ENCODE data around the gene PCDHGA11. TPM values are rescaled to one million over a fixed set of nuclear protein-coding genes. Genes with fewer than 3 reads are reported as not detected.

PCDHGA11 gene
- total RNA-seq, 2 experiments from 2014 or later = 4.1 to 6.8 TPM

DNA sequence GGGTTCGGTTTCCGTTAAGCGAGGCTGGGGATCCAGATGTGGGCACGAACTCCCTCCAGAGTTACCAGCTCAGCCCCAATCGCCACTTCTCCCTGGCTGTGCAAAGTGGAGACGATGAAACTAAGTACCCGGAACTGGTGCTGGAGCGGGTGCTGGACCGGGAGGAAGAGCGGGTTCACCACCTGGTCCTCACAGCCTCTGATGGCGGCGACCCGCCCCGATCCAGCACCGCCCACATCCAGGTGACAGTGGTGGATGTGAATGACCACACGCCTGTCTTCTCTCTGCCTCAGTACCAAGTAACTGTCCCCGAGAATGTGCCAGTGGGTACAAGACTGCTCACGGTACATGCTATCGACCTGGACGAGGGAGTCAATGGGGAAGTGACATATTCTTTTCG lies 37.5 kb upstream of the PCDHGA11 start:
- Histone ChIP-seq H4K20me1 (ENCODE audit: insufficient read depth, low read length) (no peaks in the 10 kb centered on the region), H3K4me2 (ENCODE audit: low read length) (peak overlapping the region; percentile 61), H3K9me2 (ENCODE audit: insufficient read depth, low read length) (no peaks in the 10 kb centered on the region), H3K4me1 (ENCODE audit: insufficient read depth, low read length, poor library complexity, severe bottlenecking) (no peaks in the 10 kb centered on the region), H3K79me2 (ENCODE audit: insufficient read depth, low read depth, low read length) (no peaks in the 10 kb centered on the region), H3K4me3 (ENCODE audit: low read depth, low read length, poor library complexity, severe bottlenecking) (peak overlapping the region; percentile 68), H3K27ac (ENCODE audit: low read depth, low read length, poor library complexity, severe bottlenecking) (no peak overlapping the region), H3K9me3 (ENCODE audit: low read length) (no peaks in the 10 kb centered on the region), H2AFZ (ENCODE audit: low read length) (peak overlapping the region; percentile 57; the same call in 1 of the 2 replicates), H3K36me3 (ENCODE audit: insufficient read depth, low read length) (no peaks in the 10 kb centered on the region)
- ChIA-PET CTCF (ENCODE audit: unreplicated experiment) (interaction anchor here (0.7 kb wide), 2 partner anchors 33 to 181 kb away, joined by 3 to 5 read pairs; partner anchors contain the start of gene PCDHGB1), POLR2A (no interaction called here)
- TF ChIP-seq, protein P1, sequence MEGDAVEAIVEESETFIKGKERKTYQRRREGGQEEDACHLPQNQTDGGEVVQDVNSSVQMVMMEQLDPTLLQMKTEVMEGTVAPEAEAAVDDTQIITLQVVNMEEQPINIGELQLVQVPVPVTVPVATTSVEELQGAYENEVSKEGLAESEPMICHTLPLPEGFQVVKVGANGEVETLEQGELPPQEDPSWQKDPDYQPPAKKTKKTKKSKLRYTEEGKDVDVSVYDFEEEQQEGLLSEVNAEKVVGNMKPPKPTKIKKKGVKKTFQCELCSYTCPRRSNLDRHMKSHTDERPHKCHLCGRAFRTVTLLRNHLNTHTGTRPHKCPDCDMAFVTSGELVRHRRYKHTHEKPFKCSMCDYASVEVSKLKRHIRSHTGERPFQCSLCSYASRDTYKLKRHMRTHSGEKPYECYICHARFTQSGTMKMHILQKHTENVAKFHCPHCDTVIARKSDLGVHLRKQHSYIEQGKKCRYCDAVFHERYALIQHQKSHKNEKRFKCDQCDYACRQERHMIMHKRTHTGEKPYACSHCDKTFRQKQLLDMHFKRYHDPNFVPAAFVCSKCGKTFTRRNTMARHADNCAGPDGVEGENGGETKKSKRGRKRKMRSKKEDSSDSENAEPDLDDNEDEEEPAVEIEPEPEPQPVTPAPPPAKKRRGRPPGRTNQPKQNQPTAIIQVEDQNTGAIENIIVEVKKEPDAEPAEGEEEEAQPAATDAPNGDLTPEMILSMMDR (conservative IDR thresholded peaks at IDR 0.05; ENCODE audit: low read length) = no peak
- no peak for TF ChIP-seq EZH2phosphoT487 (IDR thresholded peaks at IDR 0.05; ENCODE audit: borderline replicate concordance, low read depth, low read length)
- no peak for DNase-seq (ENCODE audit: low spot score)
- BruUV-seq (replicated peaks) = no TSS peak
- intact Hi-C loops (cut with micrococcal nuclease; ENCODE audit: unreplicated experiment) = no loop called here

DNA sequence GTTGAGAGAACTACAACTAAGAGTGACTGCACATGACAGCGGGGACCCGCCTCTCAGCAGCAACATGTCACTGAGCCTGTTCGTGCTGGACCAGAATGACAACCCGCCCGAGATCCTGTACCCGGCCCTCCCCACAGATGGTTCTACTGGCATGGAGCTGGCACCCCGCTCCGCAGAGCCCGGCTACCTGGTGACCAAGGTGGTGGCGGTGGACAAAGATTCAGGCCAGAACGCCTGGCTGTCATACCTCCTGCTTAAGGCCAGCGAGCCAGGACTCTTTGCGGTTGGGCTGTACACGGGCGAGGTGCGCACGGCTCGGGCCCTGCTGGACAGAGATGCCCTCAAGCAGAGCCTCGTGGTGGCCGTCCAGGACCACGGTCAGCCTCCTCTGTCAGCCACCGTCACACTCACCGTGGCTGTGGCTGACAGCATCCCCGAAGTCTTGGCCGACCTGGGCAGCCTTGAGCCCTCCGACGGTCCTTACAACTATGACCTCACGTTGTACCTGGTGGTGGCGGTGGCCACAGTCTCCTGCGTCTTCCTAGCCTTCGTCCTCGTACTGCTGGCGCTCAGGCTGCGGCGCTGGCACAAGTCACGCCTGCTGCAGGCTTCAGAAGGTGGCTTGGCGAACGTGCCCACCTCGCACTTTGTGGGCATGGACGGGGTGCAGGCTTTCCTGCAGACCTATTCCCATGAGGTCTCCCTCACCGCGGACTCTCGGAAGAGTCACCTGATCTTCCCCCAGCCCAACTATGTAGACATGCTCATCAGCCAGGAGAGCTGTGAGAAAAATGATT lies 36.2 kb upstream of the PCDHGA11 start:
- H3K4me1 ChIP-seq (ENCODE audit: insufficient read depth, low read length, poor library complexity, severe bottlenecking) = no peaks in the 10 kb centered on the region
- no peaks in the 10 kb centered on the region for H3K9me3 ChIP-seq (ENCODE audit: low read length)
- H3K9me2 ChIP-seq (ENCODE audit: insufficient read depth, low read length) = no peaks in the 10 kb centered on the region
- H3K4me2 ChIP-seq (ENCODE audit: low read length) = no peak overlapping the region
- ChIA-PET CTCF (ENCODE audit: unreplicated experiment) (no interaction called here), POLR2A (no interaction called here)
- no peaks in the 10 kb centered on the region for H3K79me2 ChIP-seq (ENCODE audit: insufficient read depth, low read depth, low read length)
- BruUV-seq (replicated peaks) = no TSS peak
- H2AFZ ChIP-seq (ENCODE audit: low read length) = no peak overlapping the region
- no peaks in the 10 kb centered on the region for H4K20me1 ChIP-seq (ENCODE audit: insufficient read depth, low read length)
- no peaks in the 10 kb centered on the region for H3K36me3 ChIP-seq (ENCODE audit: insufficient read depth, low read length)
- TF ChIP-seq, protein P1 (conservative IDR thresholded peaks at IDR 0.05; ENCODE audit: low read length) = no peak
- TF ChIP-seq EZH2phosphoT487 (IDR thresholded peaks at IDR 0.05; ENCODE audit: borderline replicate concordance, low read depth, low read length) = no peak
- no peak overlapping the region for H3K27ac ChIP-seq (ENCODE audit: low read depth, low read length, poor library complexity, severe bottlenecking)
- intact Hi-C loops (cut with micrococcal nuclease; ENCODE audit: unreplicated experiment) = no loop called here
- DNase-seq (ENCODE audit: low spot score) = no peak
- H3K4me3 ChIP-seq (ENCODE audit: low read depth, low read length, poor library complexity, severe bottlenecking) = no peak overlapping the region
